Measurements from ENCODE around the gene ARHGAP5.

- TF ChIP-seq CTCF (IDR thresholded peaks at IDR 0.05) (no peak), POLR2A (IDR thresholded peaks at IDR 0.05) (no peak)
Observed at GRCh38 chr14:32080001-32080510, 3.0 kb downstream of the ARHGAP5 start.
